SIG-M5 treated with dmso at 0.1 percent for 504 hours (cell line): Measurements from ENCODE around the gene MRPL14.
"Not testable (repeated sequence)": the region's sequence is repeated elsewhere in the genome, so short reads cannot be mapped to it uniquely, and the experiment has no call there.

ENCODE experiments used
- DNase-seq: peaks from one replicate; lab custom pipeline; 2025; ENCODE audit not compliant: unreplicated experiment; lab: John Stamatoyannopoulos, UW

MRPL14 gene

GRCh38 chr6:44150317-44150917 lies 23.2 kb upstream of the MRPL14 start:
- DNase-seq, result no peak

- no peak for DNase-seq
These were observed 22.2 kb upstream of the MRPL14 start for GRCh38 chr6:44149369-44150012.

- no peak for DNase-seq
These were observed 21.1 kb upstream of the MRPL14 start for GRCh38 chr6:44148306-44148705.

GRCh38 chr6:44147256-44147655 lies 20.0 kb upstream of the MRPL14 start:
- DNase-seq, result no peak

GRCh38 chr6:44146685-44147084 lies 19.4 kb upstream of the MRPL14 start:
- DNase-seq, result no peak

- DNase-seq, result no peak
These were observed 18.6 kb upstream of the MRPL14 start for GRCh38 chr6:44145839-44146238.

- not testable (repeated sequence) for DNase-seq
These were observed 17.3 kb upstream of the MRPL14 start for GRCh38 chr6:44144536-44144935.

GRCh38 chr6:44143731-44144130 lies 16.5 kb upstream of the MRPL14 start:
- no peak for DNase-seq

GRCh38 chr6:44142835-44143234 lies 15.6 kb upstream of the MRPL14 start:
- DNase-seq, result no peak

GRCh38 chr6:44139351-44139743 lies 12.1 kb upstream of the MRPL14 start:
- DNase-seq, result no peak

- no peak for DNase-seq
These were observed 11.6 kb upstream of the MRPL14 start for GRCh38 chr6:44138717-44139350.

GRCh38 chr6:44135875-44136274 lies 8.6 kb upstream of the MRPL14 start:
- no peak for DNase-seq

- DNase-seq, result no peak
These were observed 8.0 kb upstream of the MRPL14 start for GRCh38 chr6:44135173-44135758.

GRCh38 chr6:44133981-44134711 lies 6.9 kb upstream of the MRPL14 start:
- DNase-seq, result no peak

GRCh38 chr6:44133003-44133931 lies 6.0 kb upstream of the MRPL14 start:
- peak; percentile 32 for DNase-seq

GRCh38 chr6:44132476-44132875 lies 5.2 kb upstream of the MRPL14 start:
- DNase-seq, result no peak

GRCh38 chr6:44131892-44132291 lies 4.6 kb upstream of the MRPL14 start:
- no peak for DNase-seq

GRCh38 chr6:44129841-44130322 lies 2.6 kb upstream of the MRPL14 start:
- DNase-seq, result no peak

GRCh38 chr6:44128020-44128917 lies 1.0 kb upstream of the MRPL14 start:
- DNase-seq, result no peak
